Measurements from ENCODE around the gene CD48. TPM values are rescaled to one million over a fixed set of nuclear protein-coding genes. Genes with fewer than 3 reads are reported as not detected.

The CD48 gene
- total RNA-seq, 1 experiment from 2014 or later, result not detected

DNA sequence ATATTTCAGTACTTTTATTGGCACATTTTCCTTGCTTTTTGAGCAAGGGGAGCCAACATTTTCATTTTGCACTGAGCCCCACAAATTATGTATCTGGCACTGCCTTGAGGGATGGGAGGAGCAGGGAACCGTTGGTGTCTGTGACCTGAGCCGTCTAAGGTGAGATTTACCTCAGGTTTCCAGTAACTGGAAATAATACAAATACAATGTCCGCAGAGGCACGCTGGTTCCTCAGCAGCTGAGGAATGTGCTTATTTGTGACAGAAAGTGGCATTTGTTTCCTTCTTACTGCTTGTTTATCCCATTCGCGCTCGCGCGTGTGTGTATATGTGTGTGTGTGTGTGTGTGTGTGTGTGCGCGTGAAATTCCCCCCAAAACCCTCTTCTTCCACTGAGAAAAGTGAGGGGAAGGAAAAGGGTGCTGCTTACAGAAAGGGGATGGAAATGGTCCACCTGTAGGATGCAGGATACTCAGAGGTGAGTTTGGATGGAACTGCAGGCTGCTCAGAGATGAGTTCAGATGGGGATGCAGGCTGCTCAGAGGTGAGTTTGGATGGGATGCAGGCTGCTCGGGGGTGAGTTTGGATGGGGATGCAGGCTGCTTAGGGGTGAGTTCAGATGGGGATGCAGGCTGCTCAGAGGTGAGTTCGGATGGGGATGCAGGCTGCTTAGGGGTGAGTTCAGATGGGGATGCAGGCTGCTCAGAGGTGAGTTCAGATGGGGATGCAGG is 34.6 kb downstream of the CD48 start:
- no peak for DNase-seq (ENCODE audit: low spot score)

GRCh38 chr1:160675641-160676410 is 35.8 kb downstream of the CD48 start:
- DNase-seq (ENCODE audit: low spot score), result peak; percentile 57

DNA sequence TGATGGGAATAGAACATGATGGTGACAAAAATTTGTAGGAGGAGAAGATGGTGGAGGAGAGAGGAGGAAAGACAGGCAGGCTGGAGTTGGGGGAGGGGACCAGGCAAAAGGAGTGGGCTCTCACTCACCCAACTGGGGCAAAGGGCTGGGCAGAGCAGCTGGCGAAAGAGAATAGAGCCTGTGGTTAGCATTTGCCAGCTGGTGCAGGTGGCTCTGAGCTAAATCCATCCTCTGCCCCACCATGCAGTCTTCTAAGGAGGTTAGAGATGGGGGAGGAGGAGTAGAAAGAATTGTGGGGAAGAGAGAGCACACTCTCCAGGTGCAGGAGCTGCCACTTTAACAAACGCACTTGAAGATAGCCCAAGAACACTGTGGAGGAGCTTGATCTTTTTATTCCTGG is 37.2 kb downstream of the CD48 start:
- no peak for DNase-seq (ENCODE audit: low spot score)

DNA sequence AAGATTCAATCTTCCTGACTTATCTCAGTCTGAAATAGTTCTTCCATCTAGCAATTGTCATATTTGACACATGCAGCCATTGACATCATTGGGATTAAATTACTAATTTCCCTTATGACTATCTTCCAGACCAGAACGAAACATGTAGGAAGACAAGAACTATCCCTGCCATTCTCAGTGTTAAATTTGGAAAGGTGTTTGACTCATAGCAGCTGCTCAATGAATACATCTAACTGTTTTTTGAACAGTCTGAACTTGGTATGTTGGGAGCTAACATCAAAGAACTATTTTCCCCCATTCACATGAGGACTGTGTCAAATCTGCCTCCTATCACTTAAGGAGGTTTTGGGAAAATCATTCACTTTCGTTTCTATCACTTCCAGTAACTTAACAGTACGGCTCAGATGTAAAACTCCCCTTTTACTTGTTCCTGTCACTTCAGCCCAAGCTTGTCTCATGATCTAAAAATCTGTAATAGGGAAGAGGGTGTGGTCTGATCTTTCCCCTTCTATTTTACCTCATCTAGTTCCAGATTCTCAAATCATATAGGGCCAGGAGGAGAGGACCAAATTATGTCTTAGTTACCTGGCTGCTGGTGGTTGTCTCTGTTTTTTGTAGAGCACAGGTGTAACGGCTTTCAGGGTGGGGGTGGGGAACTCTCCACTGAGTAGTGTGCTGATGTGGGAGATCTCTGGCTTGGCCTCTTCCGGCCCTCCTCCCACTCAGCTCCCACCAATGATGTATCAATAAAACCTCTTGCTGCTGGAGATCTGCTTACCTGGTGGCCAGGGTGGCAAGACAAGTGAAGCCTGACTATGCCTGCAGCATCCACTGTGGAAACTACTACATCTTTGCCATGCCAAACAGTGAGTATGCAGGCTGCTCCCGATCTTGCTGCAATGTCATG is 38.6 kb downstream of the CD48 start:
- DNase-seq (ENCODE audit: low spot score), result no peak

DNA sequence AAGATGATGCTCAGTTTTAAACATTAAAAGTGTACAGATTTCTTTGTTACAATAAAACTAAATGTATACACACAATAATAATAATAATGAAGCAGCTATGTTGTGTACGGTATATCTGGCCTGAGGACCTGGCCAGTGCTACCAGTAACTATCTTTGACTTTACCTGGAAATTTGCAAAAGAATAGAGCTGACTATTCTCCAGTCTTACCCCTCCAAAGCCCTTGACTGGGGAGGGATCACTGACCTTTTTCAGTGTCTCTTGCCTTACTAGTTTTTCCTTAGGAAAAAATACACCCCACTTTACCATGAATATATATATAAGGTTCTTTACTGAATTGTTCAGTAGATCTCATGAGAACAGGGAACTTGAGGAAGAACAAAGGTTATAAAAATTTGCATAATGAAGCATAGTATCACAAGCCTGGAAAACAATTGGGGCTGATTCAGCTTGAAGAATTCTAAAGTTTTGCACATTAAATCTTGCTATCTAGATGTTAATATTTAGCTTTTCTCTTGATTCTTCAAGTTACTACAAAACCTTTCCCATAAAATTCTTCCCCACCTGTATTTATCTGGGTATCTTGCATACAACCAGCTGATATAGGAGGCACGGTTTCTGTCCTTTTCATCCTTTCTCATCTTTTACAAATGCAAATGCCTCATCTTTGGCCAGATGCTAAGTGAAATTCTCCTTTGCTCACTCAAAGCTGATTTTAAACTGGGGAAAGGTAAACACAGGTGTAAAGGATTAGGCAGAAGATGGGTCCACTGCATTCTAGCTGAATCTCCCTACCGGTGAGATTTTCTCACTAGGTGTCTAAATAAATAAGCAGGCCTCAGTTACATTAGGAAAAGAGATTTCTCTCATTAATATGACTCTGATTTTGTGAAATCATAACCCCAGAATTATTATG is 39.8 kb downstream of the CD48 start:
- no peak for DNase-seq (ENCODE audit: low spot score)

GRCh38 chr1:160670701-160671100 is 40.9 kb downstream of the CD48 start:
- DNase-seq (ENCODE audit: low spot score), result no peak

DNA sequence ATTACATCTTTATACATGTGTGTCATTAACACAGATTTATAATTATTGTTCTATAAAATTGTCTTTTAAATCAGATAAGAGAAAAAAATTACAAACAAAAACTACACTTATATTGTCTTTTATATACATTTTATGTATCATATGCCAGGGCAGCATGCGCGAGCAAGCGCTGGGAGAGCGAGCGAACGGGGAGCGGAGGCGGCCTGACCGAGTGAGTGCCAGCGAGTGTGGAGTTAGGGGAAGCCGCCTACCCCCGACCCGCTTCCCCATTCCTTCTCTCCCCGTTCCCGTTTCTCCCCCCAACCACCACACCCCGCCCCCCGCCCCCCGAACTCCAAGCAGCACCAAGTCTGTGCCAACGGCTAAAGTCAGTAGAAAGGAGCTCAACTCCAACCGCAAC is 41.8 kb downstream of the CD48 start:
- DNase-seq (ENCODE audit: low spot score), result no peak

DNA sequence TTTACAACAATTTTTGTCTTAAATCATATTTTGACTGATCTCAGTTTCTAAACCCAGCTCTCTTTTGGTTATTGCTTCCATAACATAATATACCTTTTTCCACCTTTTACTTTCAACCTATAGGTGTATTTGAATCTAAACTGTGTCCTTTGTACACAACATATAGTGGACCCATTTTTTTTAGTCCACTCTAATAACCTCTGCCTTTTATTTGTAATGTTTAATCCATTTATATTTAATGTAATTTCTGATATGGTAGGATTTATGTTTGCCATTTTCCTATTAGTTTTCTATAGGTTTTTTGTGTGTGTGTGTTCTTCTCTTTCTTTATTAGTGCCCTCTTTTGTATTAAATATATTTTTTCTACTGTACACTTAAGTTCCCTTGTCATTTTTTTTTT is 42.3 kb downstream of the CD48 start:
- no peak for DNase-seq (ENCODE audit: low spot score)

GRCh38 chr1:160667896-160668295 is 43.7 kb downstream of the CD48 start:
- DNase-seq (ENCODE audit: low spot score), result no peak

- DNase-seq (ENCODE audit: low spot score), result no peak
Measured at GRCh38 chr1:160666079-160666442, 45.6 kb downstream of the CD48 start.

DNA sequence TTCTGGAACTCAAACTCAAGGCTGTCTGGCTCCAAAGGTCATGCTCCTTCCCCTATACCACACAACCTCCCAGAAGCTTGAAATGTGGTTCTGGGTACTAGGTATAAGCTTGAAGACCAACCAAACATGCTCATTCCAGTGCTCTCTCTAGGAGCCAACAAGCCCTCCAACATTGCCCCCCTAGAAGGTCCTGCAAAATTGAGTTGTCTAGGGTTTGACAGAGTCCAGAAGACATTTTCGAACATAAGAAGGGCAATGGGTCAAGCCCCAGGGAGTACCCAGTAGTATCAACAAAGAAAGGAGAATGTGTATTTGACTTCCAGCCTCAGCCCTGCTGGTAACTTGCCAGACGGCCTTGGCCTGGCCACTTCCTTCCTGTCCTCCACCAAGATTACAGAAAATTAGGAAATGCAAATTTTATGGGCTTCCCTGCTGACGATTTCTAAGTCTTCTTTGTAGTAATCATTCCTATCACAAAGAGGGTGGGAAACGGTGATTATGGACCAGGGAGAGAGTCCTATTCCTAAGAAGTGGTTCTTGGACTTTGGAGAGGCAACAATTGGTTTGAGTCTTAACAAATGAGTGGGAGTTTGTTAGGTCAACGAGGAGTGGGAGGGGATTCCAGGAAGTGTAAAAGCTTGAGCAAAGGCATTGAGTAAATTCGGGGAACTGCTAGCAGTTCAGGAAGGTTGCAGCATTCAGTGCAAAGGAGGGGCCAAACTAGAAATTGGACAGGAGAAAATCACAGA is 46.1 kb downstream of the CD48 start:
- no peak for DNase-seq (ENCODE audit: low spot score)

DNA sequence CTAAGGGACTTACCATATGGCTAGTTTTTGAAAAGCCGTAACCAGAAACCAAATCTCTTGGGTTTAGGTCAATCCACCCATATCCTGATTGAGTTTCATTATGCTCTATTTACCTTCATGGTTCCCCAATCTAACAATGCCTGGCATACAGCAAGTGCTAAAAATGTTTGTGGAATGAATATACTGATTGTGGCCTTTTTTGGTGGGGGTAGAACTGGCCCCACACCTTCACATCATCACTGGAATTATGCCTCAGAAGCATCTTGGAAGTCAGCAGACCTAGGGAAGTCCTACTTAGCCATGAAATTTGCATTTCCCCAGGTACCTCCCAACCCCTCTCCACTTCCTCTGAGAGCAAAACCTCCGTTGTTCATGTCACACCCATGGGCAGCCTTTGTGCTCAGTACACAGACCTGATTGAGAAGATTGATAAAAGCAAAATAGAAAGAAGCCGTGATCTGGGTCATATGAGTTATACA is 47.0 kb downstream of the CD48 start:
- no peak for DNase-seq (ENCODE audit: low spot score)

GRCh38 chr1:160662910-160663309 is 48.7 kb downstream of the CD48 start:
- no peak for DNase-seq (ENCODE audit: low spot score)

DNA sequence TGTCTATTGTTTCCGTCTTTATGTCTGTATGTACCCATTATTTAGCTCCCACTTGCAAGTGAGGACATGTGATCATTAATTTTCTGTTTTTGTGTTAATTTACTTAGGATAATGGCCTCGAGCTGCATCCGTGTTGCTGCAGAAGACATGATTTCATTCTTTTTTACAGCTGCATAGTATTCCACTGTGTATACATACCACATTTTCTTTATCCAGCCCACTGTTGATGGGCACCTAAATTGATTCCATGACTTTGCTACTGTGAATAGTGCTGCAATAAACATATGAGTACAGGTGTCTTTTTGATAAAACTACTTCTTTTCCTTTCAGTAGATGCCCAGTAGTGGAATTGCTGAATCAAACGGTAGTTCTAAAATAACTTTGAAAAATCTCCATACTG is 52.1 kb downstream of the CD48 start:
- no peak for DNase-seq (ENCODE audit: low spot score)

GRCh38 chr1:160658814-160659193 is 52.8 kb downstream of the CD48 start:
- no peak for DNase-seq (ENCODE audit: low spot score)

DNA sequence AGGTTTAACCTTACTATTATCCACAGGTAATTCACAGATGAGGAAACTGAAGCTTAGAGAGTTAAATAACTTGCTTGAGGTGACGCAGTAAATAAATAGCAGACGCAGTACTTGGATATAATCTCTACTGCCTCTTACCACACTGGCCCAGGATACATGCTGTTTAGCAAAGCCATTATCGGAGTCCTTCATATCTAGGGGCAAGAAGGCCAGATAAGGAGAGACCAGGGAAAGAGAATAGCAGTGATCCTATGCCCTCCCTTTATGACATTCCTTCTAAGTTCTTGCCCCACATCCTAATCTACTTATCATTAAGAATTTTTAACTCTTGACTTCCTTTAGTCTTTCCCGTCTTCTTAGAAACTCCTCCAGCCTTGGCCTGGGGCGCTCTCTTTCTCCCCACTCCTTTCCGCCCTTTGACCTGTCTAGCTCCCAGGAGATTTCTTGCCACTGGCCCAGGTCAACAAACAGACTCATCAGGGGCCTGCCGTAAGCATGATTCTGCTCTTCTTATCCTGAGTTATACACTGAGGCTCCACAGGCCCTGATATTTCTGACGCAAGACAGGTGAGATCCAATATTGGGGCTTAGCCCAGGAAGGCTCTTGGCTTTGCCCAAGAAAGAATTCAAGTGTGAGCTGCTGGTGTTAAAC is 53.3 kb downstream of the CD48 start:
- no peak for DNase-seq (ENCODE audit: low spot score)

DNA sequence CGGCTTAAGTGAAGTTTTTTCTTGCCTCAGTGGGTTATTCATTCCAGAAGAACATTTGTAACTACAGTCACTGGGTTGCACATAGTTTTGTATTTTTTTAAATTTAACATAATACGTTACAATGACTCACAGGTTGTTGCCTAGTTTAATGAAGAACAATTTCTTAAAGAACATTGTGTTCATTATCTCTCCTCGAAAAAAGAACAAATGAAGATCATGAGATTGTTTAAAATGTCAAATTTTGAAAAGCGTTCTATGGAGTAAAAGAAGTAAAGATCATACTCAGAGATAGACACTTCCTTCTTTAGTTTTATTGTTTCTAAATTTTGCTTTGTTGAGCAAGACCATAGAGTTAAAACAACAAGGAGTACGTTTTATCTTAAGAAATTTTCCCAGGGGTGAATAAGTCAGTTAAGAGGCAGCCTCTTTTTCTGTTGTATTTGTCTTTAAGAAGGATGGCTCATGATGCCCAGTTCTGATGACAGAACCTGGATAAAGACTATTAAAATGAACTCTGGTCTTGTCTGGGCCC is 54.3 kb downstream of the CD48 start:
- DNase-seq (ENCODE audit: low spot score), result no peak

- DNase-seq (ENCODE audit: low spot score), result no peak
Measured at GRCh38 chr1:160656737-160657136, 54.9 kb downstream of the CD48 start.

- no peak for DNase-seq (ENCODE audit: low spot score)
Measured at GRCh38 chr1:160653620-160654016, 58.0 kb downstream of the CD48 start.

All from H4 (cell line).